NK-92 treated with Interleukin-12 subunit alpha and Interleukin-12 subunit beta, amount 100 ng/mL, for 24 hours (cell line): ENCODE data around the gene F13A1.
"Not testable (repeated sequence)": the region's sequence is repeated elsewhere in the genome, so short reads cannot be mapped to it uniquely, and the experiment has no call there.

ENCODE experiments used
- DNase-seq: peaks from one replicate; lab custom pipeline; 2025; lab: John Stamatoyannopoulos, UW

Gene F13A1

DNA sequence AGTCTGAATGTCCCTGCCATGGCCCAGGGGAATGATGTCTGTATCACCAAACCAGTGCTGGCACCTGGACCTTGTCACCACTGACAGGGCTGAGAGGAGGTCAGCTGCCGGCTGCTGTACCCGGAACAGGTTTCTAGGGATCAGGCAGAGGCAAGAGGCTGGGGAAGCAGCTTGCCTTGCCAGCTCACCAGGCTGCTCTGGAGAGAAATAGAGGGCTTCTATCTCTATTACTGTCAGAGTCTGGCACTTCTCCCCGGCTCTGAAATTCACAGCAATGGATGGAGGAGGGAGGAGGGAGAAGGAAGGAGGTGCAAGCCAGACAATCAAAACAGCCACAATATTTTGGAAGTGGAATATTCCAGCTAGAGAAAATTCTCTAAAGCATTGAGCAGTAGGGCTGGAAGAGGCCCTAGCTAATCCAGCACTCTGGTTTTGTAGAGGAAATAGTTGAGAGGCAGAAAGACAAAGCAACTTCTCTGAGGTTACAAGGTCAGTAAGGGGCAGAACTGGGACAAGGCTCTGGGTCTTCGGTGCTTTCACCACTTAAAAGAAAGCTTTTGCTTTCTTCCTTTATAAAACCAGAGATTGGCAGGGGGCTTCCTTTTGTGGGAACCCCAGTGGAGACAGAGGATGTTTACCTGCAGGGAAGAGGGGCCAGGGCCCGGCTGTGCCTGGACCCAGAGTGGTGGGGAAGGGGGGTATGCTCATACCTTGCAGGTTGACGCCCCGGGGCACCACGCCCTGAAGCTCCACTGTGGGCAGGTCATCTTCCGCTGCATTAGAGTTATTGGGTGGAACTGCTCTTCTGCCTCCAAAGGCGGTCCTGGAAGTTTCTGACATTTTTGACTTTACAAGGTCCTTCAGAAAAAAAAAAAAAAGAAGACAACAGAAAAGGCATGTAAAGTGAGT, 2.4 kb downstream of the F13A1 start:
- DNase-seq = no peak

DNA sequence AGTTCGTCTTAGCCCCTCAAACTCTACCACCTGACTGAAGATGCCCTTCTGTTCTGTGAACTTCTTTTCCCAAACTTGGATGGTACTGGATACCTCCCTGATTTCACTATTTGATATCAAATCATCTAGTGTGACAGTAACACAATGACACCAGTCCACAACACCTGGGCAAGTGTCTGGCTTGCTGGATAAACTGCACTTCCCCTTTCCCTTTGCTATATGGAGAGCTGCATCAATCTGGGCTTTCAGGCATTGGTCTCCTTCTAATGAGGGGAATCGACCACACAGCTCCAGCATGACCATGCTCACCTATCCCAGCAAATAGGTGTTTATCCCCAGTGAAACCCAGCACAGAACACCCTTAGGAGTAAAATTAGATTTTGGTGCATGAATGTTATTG, 3.1 kb downstream of the F13A1 start:
- DNase-seq = no peak

GRCh38 chr6:6315660-6316059, 4.8 kb downstream of the F13A1 start:
- no peak for DNase-seq

GRCh38 chr6:6314596-6314995, 5.9 kb downstream of the F13A1 start:
- DNase-seq = no peak

DNA sequence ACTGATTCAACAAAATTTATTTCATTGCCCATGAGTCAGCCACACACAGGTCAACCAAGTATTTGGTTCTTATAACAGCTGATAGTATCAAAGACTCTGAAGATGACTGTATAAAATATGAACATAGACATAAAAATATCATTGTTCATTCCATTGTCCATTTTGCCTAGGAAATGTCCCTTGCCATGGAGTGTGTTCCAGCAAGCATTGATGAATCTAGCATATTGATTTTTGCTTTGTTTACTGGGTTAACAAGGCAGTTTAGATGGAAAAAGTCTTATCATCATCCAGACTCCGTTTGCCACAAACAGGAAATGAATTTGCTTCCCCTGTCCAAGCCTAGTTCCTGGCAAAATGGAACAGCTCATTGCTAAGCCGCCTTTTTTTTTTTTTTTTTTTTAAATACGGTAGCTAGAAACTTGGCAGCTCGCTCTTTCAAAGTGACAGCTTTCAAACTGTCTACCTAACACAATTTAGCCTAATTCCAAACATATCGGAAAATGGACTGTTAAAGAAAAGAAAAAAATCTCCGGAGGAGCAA, 7.5 kb downstream of the F13A1 start:
- no peak for DNase-seq

DNA sequence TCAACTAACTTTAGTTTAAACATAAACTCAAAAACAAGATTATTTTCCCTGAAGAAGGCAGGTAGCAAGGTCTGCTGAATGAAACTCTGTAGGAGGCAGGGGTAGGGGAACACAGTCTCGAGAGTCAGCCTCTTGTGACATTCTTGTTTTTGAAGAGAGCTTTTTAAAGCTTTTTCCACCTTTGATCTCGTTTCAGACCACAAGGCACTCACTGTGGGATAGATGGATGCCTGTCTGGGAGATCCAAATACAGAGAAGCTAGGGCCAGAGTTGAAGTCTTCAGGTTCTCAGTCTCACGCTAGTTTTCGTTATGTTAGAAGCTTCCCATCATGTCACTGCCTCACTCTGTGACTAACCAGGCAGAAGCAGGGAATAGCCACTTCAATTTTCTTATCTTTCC, 14.9 kb downstream of the F13A1 start:
- no peak for DNase-seq

GRCh38 chr6:6300383-6300782, 20.1 kb downstream of the F13A1 start:
- not testable (repeated sequence) for DNase-seq

GRCh38 chr6:6293317-6293716, 27.1 kb downstream of the F13A1 start:
- DNase-seq = no peak

DNA sequence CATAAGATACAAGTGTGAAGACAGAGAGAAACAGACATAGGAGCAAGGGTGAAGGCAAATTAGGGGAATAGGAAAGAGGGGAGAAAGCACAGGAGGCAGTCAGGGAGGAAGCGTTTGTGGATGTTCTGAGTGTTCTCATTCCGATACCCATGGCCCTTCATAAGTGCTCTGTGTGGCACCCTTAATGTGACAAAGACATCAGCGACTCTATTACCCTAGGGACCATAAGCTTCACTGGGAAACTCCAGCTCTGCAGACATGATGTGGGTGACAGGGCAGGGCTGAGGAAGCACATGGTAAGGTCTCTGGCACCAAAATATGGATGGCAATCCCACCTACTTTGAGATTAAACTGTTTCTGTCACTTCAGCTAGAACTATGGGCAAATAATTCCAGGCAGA, 33.0 kb downstream of the F13A1 start:
- DNase-seq = no peak

DNA sequence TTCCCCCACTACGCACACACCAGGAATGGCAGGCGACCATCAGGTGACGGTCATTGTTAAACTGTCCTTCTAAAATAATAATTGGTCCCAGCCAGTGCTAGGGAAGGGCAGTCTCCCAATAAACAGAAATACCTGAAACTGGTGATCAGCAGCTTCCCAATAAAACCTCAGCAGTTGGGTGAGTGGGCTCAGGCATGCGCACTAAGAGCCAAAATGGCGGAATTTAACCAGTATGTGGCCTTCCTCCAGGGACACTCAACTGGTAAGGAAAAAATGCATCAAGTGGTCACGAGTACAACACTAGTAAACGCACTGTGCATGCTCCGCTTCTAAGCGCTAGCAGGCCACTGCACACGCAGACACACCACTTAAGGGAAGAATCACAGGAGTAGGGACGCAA, 34.8 kb downstream of the F13A1 start:
- DNase-seq = no peak

DNA sequence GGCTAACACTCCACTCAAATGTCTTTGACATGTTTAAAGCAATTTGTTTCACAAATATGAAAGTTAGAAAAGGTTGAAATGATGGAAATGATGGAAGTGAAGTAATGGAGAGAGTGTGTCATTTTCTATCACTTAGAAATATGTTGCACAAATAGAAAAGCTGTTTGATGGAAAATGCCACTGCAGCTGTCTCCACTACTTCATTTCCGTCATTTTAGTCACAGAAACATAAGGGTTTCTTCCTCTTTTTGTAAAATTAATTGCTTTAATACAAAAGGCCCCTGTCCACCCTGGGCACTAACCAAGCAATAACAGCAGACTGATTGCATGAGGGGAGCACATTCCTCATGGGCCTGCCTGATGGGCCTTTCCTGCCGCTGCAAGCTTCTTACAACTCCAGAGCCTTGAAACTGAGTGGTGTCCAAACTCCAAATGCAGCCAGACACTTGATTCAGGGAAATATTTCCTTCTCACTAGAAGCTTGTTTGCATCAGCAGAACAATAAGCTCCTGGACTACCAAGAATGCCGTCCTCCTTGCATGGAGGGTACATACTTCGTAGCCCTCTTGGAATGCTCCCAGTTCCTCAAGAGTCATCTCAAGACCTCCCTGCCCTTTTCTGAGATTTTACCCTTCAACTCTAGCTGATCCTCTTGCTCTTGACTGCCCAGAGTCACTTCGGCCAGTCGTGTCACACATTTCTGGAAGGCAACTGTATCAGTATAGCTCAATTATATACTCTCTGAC, 36.1 kb downstream of the F13A1 start:
- DNase-seq = no peak

DNA sequence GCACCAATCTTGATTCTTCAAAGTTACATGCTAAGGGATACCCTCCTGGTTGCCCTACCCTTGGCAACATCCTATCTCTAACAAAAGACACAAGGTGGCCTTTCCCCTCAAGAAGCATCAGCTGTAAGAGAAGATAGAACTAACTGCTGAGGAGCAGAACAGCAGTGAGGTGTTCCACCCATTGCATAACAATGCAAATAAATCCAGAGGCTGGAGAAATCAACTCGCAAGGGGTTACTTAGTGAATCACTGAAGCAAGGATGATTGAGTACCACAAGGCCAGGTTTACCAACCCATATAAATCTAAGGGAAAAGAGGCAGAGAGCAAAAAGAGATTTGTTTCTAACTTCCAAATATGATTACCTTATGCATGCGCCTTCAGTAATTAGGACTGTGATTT, 36.7 kb downstream of the F13A1 start:
- no peak for DNase-seq

- no peak for DNase-seq
Observed at GRCh38 chr6:6282716-6283115, 37.7 kb downstream of the F13A1 start.

GRCh38 chr6:6277413-6277812, 43.0 kb downstream of the F13A1 start:
- no peak for DNase-seq

GRCh38 chr6:6270948-6271535, 49.4 kb downstream of the F13A1 start:
- DNase-seq = no peak

- DNase-seq = no peak
Observed at GRCh38 chr6:6260196-6260722, 60.2 kb downstream of the F13A1 start.

DNA sequence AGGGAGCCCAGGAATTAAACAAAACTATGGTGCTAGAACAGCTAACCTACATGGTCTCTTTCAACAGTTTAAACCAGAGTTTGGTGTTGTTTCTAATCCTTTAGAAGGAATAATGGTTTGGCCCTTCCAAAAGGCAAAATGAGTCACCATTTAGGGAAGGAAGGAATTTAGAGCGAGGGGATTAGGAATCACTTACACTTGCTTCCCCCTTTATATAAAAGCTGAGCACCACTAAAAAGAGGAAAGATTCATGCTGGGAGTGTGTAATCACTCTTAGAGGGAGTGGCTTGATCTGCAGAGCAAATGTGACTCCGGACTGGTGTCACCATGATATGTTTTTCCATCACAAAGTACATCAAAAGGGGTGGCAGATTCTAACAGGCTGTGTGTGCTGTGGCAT, 63.6 kb downstream of the F13A1 start:
- no peak for DNase-seq

- DNase-seq = no peak
Observed at GRCh38 chr6:6256259-6256658, 64.2 kb downstream of the F13A1 start.

- DNase-seq = no peak
Observed at GRCh38 chr6:6251555-6252280, 68.7 kb downstream of the F13A1 start.

DNA sequence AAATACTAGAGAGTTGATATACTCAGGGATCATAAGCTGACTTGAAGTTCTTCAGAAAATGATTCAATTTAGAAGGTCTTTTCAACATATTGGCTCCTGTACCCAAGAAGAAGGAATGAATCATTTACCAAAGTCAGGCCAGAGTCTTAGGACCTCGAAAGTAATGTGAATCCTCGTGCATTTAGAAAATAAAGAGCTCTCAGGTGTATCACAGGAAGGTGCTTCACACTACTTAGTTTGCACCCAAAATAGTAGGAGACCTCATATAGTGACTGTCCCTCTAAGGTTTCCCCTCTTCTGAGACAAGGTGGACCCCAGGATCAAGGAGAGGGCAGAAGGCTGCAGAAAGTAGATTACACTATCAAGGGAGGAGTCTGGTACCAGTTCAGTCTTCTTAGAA, 71.8 kb downstream of the F13A1 start:
- DNase-seq = no peak

DNA sequence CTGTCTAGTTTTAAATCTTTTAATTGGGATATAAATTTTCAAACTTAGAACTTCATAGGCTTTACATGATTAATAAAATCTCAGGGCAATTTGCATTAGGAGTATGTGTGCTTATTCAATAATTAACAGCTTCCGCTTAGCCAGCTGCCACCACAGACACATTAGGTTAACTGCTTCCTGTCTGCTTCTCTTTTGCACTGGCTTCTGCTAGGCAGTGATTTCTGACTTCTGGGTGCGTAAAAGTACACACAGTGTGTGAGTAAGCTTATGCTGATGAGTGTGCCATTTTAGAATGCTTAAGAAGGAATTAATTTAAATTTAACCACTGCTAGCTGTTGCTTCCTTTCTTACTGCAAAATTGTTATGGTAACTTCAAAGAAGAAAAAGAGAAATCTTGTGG, 73.9 kb downstream of the F13A1 start:
- no peak for DNase-seq

DNA sequence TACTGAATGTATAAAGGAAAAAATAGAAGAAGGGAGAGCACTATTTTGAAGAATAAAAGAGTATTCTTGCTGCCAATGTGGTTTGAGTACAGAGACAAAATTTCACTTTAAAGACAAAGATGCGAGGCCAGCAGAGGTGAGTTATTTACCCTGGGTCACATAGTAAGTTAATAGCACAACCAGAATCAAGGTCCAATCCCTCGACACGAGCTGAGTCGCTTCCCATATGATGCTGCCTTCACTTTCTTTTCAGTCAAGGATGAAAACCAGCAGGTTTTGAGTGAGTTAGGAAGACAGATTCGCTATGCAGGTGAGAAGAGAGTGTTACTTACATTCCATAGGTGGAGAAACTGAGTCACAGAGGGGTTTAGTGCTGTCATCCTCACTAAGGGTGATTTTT, 75.8 kb downstream of the F13A1 start:
- DNase-seq = no peak
